K562 (cell line): ENCODE measurements around the gene FASTKD1. TPM values are rescaled to one million over a fixed set of nuclear protein-coding genes. Genes with fewer than 3 reads are reported as not detected.
A peak's percentile ranks its signal among the peaks of the same experiment; 100 is the strongest.

Experiments used
- ASH1L ChIP-seq: fragments of 450-650 bp; IDR thresholded peaks from 2 replicates; pipeline ENCODE4 v1.6.1; 2018; ENCODE audit warnings: borderline replicate concordance, mild to moderate bottlenecking, low read depth; ENCODE audit not compliant: partially characterized antibody
- BCOR ChIP-seq: fragments of 450-650 bp; IDR thresholded peaks from 2 replicates; pipeline ENCODE4 v1.6.1; 2016
- BMI1 ChIP-seq: fragments of 150-350 bp; IDR thresholded peaks from 2 replicates; pipeline ENCODE4 v1.6.1; 2014; ENCODE audit warnings: low read length
- CBX3 ChIP-seq, 2 experiments: IDR thresholded peaks; 1 replicate in 1 of 2; 2 replicates in 1 of 2; pipeline ENCODE4 v1.6.1; 2012; ENCODE audit warnings: inconsistent platforms in 2 of 2, low read length in 2 of 2, borderline replicate concordance in 1 of 2, control low read depth in 1 of 2
- CTBP1 ChIP-seq: fragments of 450-650 bp; IDR thresholded peaks from 2 replicates; pipeline ENCODE4 v1.6.1; 2016; ENCODE audit warnings: borderline replicate concordance
- DNMT1 ChIP-seq: fragments of 450-650 bp; IDR thresholded peaks from 2 replicates; pipeline ENCODE4 v1.6.1; 2016; ENCODE audit warnings: antibody characterized with exemption, mild to moderate bottlenecking
- FOSL1 ChIP-seq: fragments of 200-800 bp; sonication (Bioruptor generic); conservative IDR thresholded peaks from 2 replicates; pipeline ENCODE4 v1.6.1; 2016; ENCODE audit warnings: missing genetic modification characterization, missing compliant biosample characterization
- GTF2E2 ChIP-seq: fragments of 200-800 bp; sonication (Bioruptor generic); IDR thresholded peaks from 2 replicates; pipeline ENCODE4 v1.6.1; 2016; ENCODE audit warnings: missing genetic modification characterization, missing compliant biosample characterization
- HNRNPK ChIP-seq: fragments of 200-400 bp; formaldehyde crosslinking; IDR thresholded peaks from one replicate; pipeline ENCODE4 v1.6.1; 2018; ENCODE audit warnings: mild to moderate bottlenecking, low read depth, low read length; ENCODE audit not compliant: poor library complexity, severe bottlenecking
- MAFG ChIP-seq: fragments of 450-650 bp; conservative IDR thresholded peaks from 2 replicates; pipeline ENCODE4 v1.6.1; 2016; ENCODE audit warnings: missing genetic modification characterization, missing compliant biosample characterization
- MECOM ChIP-seq: fragments of 250-450 bp; sonication (Bioruptor Pico); IDR thresholded peaks from 2 replicates; pipeline ENCODE4 v1.8.0; 2022; ENCODE audit warnings: inconsistent platforms
- PML ChIP-seq: IDR thresholded peaks from 2 replicates; pipeline ENCODE4 v1.6.1; 2012; ENCODE audit warnings: low read length, inconsistent platforms
- RUNX1 ChIP-seq: sonication (generic); IDR thresholded peaks from 2 replicates; pipeline ENCODE4 v1.6.1; 2016; ENCODE audit warnings: antibody characterized with exemption, low read depth
- SAFB2 ChIP-seq: fragments of 200-400 bp; formaldehyde crosslinking; IDR thresholded peaks from 2 replicates; pipeline ENCODE4 v1.6.1; 2018; ENCODE audit warnings: borderline replicate concordance, low read length, low read depth, moderate library complexity; ENCODE audit not compliant: severe bottlenecking
- SP1 ChIP-seq: sonication (generic); formaldehyde crosslinking; IDR thresholded peaks from 2 replicates; pipeline ENCODE4 v1.8.1; 2022; ENCODE audit warnings: mild to moderate bottlenecking, missing genetic modification reagents
- ZKSCAN3 ChIP-seq: fragments of 250-450 bp; sonication (Bioruptor Pico); IDR thresholded peaks from 2 replicates; pipeline ENCODE4 v1.4.0; 2020
- ZNF12 ChIP-seq: sonication (generic); formaldehyde crosslinking; IDR thresholded peaks from 2 replicates; pipeline ENCODE4 v1.4.0; 2020; ENCODE audit warnings: mild to moderate bottlenecking, missing genetic modification reagents
- ZNF444 ChIP-seq: fragments of 250-450 bp; sonication (Bioruptor Pico); IDR thresholded peaks from 2 replicates; pipeline ENCODE4 v1.4.0; 2020; ENCODE audit warnings: mild to moderate bottlenecking, moderate library complexity
- ZNF639 ChIP-seq, 2 experiments: fragments of 200-800 bp in 1 of 2; sonication (Bioruptor generic) in 1 of 2; sonication (generic) in 1 of 2; formaldehyde crosslinking in 1 of 2; IDR thresholded peaks in 1 of 2; conservative IDR thresholded peaks in 1 of 2; 2 replicates each; pipeline versions ENCODE4 v1.5.0 to v1.6.1; 2016 to 2020; ENCODE audit warnings: missing compliant biosample characterization in 1 of 2, missing genetic modification characterization in 1 of 2, missing genetic modification reagents in 1 of 2
- polyA plus RNA-seq, 8 experiments: library from polyadenylated mRNA; depleted of rRNA in 4 of 8; stranded (reverse) in 5 of 8; unstranded in 3 of 8; fragments of >200 nt; fragmentation: Nextera tagmentation in 2 of 8; fragmentation: Illumina TruSeq in 1 of 8; extraction: Ambion mirVana in 2 of 8; extraction: Trizol in 1 of 8; gene quantifications; 2 replicates each; pipeline versions ENCODE4 v1.2.1 to v1.2.3, GENCODE V29; 2011 to 2014; ENCODE audit warnings: inconsistent platforms in 1 of 8, missing spikeins in 1 of 8
- total RNA-seq, 7 experiments: library from RNA; depleted of rRNA in 6 of 7; stranded (reverse); fragments of >200 nt in 6 of 7; fragmentation: Illumina TruSeq in 2 of 7; extraction: Trizol in 2 of 7; gene quantifications; 2 replicates each; pipeline versions ENCODE4 v1.2.1 to v1.2.3, GENCODE V29; 2011 to 2021; ENCODE audit warnings: low replicate concordance in 1 of 7
- TF ChIP-seq, protein P1 (sequence below): sonication (generic); formaldehyde crosslinking; IDR thresholded peaks from 2 replicates; pipeline ENCODE4 v1.4.0; 2020; ENCODE audit warnings: mild to moderate bottlenecking, missing genetic modification reagents
- TF ChIP-seq, protein P2 (sequence below): fragments of 150-350 bp; conservative IDR thresholded peaks from 2 replicates; pipeline ENCODE4 v1.6.1; 2014; ENCODE audit warnings: low read length
- TF ChIP-seq, protein P3 (sequence below): fragments of 450-650 bp; IDR thresholded peaks from 2 replicates; pipeline ENCODE4 v1.6.1; 2016; ENCODE audit warnings: borderline replicate concordance

Gene FASTKD1
- total and polyA plus RNA-seq, 9 of the 15 experiments (the other 6 are each of a cell fraction or from before 2014, with no cell fraction given): 63.5 to 134 (median 119) TPM

DNA sequence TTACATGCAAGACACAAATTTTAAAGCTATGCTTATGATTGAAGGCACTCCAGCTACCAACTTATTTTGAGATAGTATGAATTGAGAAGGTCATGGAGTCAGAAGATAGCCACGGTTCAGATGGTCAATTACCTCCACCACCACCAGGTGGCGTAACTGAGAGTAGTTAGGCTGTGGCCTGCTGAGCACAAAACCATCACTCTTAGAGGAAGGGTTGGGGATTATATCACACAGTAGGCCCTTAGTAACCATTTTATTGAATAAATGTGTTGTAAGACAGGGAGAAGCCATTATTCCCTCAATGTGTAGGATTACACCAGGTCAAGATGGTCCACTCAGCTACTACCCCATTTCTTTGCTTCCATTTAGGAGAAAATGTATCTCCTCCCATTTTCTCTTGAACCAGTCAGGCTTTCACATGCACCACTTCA is 45.4 kb downstream of the FASTKD1 start (continued):
- TF ChIP-seq CBX3 (IDR thresholded peaks at IDR 0.05; ENCODE audit: borderline replicate concordance in 1 of 2, low read length in 2 of 2) (peak in 1 of 2 experiments; percentile 79; a peak in 1 of 3 replicates), ZNF444 (CRISPR knock-in tag) (no peak), BMI1 (no peak), ZKSCAN3 (no peak), FOSL1 (tag) (no peak), ZNF639 (CRISPR knock-in tag; conservative IDR thresholded peaks at IDR 0.05 in 1 of 2, IDR thresholded peaks at IDR 0.05 in 1 of 2) (no peak), CTBP1 (peak; percentile 51; the same call in 1 of the 2 replicates), SAFB2 (no peak), ASH1L (no peak), BCOR (no peak), MECOM (CRISPR knock-in tag) (0 out of 2 replicates have a peak, but pooled peaks have one; percentile 8), SP1 (CRISPR knock-in tag) (peak; percentile 71; the same call in 1 of the 2 replicates), DNMT1 (no peak), GTF2E2 (tag) (no peak), MAFG (tag) (no peak), PML (no peak), HNRNPK (no peak), ZNF12 (CRISPR knock-in tag) (no peak), RUNX1 (no peak)
- TF ChIP-seq, protein P1, sequence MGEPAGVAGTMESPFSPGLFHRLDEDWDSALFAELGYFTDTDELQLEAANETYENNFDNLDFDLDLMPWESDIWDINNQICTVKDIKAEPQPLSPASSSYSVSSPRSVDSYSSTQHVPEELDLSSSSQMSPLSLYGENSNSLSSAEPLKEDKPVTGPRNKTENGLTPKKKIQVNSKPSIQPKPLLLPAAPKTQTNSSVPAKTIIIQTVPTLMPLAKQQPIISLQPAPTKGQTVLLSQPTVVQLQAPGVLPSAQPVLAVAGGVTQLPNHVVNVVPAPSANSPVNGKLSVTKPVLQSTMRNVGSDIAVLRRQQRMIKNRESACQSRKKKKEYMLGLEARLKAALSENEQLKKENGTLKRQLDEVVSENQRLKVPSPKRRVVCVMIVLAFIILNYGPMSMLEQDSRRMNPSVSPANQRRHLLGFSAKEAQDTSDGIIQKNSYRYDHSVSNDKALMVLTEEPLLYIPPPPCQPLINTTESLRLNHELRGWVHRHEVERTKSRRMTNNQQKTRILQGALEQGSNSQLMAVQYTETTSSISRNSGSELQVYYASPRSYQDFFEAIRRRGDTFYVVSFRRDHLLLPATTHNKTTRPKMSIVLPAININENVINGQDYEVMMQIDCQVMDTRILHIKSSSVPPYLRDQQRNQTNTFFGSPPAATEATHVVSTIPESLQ (CRISPR knock-in tag): no peak
- TF ChIP-seq, protein P2, sequence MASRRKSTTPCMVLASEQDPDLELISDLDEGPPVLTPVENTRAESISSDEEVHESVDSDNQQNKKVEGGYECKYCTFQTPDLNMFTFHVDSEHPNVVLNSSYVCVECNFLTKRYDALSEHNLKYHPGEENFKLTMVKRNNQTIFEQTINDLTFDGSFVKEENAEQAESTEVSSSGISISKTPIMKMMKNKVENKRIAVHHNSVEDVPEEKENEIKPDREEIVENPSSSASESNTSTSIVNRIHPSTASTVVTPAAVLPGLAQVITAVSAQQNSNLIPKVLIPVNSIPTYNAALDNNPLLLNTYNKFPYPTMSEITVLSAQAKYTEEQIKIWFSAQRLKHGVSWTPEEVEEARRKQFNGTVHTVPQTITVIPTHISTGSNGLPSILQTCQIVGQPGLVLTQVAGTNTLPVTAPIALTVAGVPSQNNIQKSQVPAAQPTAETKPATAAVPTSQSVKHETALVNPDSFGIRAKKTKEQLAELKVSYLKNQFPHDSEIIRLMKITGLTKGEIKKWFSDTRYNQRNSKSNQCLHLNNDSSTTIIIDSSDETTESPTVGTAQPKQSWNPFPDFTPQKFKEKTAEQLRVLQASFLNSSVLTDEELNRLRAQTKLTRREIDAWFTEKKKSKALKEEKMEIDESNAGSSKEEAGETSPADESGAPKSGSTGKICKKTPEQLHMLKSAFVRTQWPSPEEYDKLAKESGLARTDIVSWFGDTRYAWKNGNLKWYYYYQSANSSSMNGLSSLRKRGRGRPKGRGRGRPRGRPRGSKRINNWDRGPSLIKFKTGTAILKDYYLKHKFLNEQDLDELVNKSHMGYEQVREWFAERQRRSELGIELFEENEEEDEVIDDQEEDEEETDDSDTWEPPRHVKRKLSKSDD: 0 out of 2 replicates have a peak, but pooled peaks have one; percentile 38
- TF ChIP-seq, protein P3, sequence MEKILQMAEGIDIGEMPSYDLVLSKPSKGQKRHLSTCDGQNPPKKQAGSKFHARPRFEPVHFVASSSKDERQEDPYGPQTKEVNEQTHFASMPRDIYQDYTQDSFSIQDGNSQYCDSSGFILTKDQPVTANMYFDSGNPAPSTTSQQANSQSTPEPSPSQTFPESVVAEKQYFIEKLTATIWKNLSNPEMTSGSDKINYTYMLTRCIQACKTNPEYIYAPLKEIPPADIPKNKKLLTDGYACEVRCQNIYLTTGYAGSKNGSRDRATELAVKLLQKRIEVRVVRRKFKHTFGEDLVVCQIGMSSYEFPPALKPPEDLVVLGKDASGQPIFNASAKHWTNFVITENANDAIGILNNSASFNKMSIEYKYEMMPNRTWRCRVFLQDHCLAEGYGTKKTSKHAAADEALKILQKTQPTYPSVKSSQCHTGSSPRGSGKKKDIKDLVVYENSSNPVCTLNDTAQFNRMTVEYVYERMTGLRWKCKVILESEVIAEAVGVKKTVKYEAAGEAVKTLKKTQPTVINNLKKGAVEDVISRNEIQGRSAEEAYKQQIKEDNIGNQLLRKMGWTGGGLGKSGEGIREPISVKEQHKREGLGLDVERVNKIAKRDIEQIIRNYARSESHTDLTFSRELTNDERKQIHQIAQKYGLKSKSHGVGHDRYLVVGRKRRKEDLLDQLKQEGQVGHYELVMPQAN: no peak
